Activated CD8-positive, alpha-beta T cell treated with anti-CD3 and anti-CD28 coated beads for 36 hours (primary cell): Measurements from ENCODE around the gene LGALS1. TPM values are rescaled to one million over a fixed set of nuclear protein-coding genes. Genes with fewer than 3 reads are reported as not detected.
A peak's percentile ranks its signal among the peaks of the same experiment; 100 is the strongest.
"Not testable (repeated sequence)": the region's sequence is repeated elsewhere in the genome, so short reads cannot be mapped to it uniquely, and the experiment has no call there.

Experiments
- ATAC-seq: fragments of 200-7000 bp; cut with Tn5 transposase; one replicate; pipeline ENCODE4 v1.10.0; 2021; ENCODE audit warnings: mild to moderate bottlenecking, moderate library complexity
- CTCF ChIA-PET: fragments of 350-600 bp; sonication (Branson Sonifier 250); formaldehyde crosslinking; loops from one replicate; lab custom pipeline; 2021; ENCODE audit warnings: antibody characterized with exemption; lab: Charles Lee
- POLR2A ChIA-PET: fragments of 350-600 bp; sonication (Branson Sonifier 250); formaldehyde crosslinking; loops from one replicate; lab custom pipeline; 2021; ENCODE audit warnings: antibody characterized with exemption; lab: Charles Lee
- DNase-seq: peaks from one replicate; pipeline ENCODE4 v3.0.0-alpha.2; 2020
- H3K27ac Mint-ChIP-seq: one replicate; pipeline ENCODE4 v1.8.0; 2021; ENCODE audit warnings: mild to moderate bottlenecking, mixed read lengths
- H3K27me3 Mint-ChIP-seq: one replicate; pipeline ENCODE4 v1.8.0; 2021; ENCODE audit warnings: mixed read lengths
- H3K36me3 Mint-ChIP-seq: one replicate; pipeline ENCODE4 v1.8.0; 2021; ENCODE audit warnings: low read depth, mixed read lengths
- H3K4me1 Mint-ChIP-seq: one replicate; pipeline ENCODE4 v1.8.0; 2021; ENCODE audit warnings: low read depth, mixed read lengths
- H3K4me3 Mint-ChIP-seq: one replicate; pipeline ENCODE4 v1.8.0; 2021; ENCODE audit warnings: mild to moderate bottlenecking, moderate library complexity, mixed read lengths
- H3K9me3 Mint-ChIP-seq: one replicate; pipeline ENCODE4 v1.8.0; 2021; ENCODE audit warnings: mixed read lengths
- CTCF ChIP-seq: fragments of 200-600 bp; IDR thresholded peaks from one replicate; pipeline ENCODE4 v1.8.0; 2022; ENCODE audit warnings: antibody characterized with exemption, mild to moderate bottlenecking
- intact Hi-C: fragments of 100-400 bp; cut with micrococcal nuclease; formaldehyde crosslinking; loops from one replicate; pipeline ENCODE4 v1.10.0; 2022
- total RNA-seq, 2 experiments: library from RNA; stranded (reverse); gene quantifications; one replicate each; pipeline ENCODE4 v1.2.3, GENCODE V29; 2021

The LGALS1 gene
- total RNA-seq, 2 experiments from 2014 or later: 247 to 261 TPM

- ATAC-seq (no peak), DNase-seq (no peak)
- Mint-ChIP-seq H3K27me3 (no peaks in the 10 kb centered on the region), H3K4me1 (peaks cover 21% of the 10 kb centered on the region), H3K4me3 (no peak overlapping the region), H3K27ac (no peak overlapping the region), H3K36me3 (peaks cover 50% of the 10 kb centered on the region), H3K9me3 (no peaks in the 10 kb centered on the region)
- CTCF ChIA-PET: interaction anchor here (68.1 kb wide), 1 partner anchor 65 kb away, joined by 1770 read pairs; the partner anchor contains the start of genes GGA1 and SH3BP1
- no peak for TF ChIP-seq CTCF
- intact Hi-C loops: no loop called here
- POLR2A ChIA-PET: no interaction called here
These were observed 15.0 kb downstream of the LGALS1 start for GRCh38 chr22:37690407-37690806.

GRCh38 chr22:37690901-37691504, 15.6 kb downstream of the LGALS1 start:
- intact Hi-C loops: no loop called here

GRCh38 chr22:37692627-37693285, 17.3 kb downstream of the LGALS1 start:
- ChIA-PET CTCF (interaction anchor here (1.9 kb wide), 1 partner anchor 50 kb away, joined by 7 read pairs; no protein-coding TSS in a partner anchor), POLR2A (interaction anchor here (1.4 kb wide), 1 partner anchor 14 kb away, joined by 4 read pairs; no protein-coding TSS in a partner anchor)
- Mint-ChIP-seq H3K27me3 (no peaks in the 10 kb centered on the region), H3K4me1 (peaks cover 23% of the 10 kb centered on the region), H3K36me3 (peaks cover 47% of the 10 kb centered on the region), H3K27ac (no peak overlapping the region), H3K9me3 (no peaks in the 10 kb centered on the region), H3K4me3 (no peak overlapping the region)
- no peak for TF ChIP-seq CTCF
- DNase-seq (no peak), ATAC-seq (no peak)
- intact Hi-C loops: no loop called here

More at GRCh38 chr22:37690901-37691504, 15.6 kb downstream of the LGALS1 start:
- H3K27ac Mint-ChIP-seq: no peak overlapping the region
- H3K4me1 Mint-ChIP-seq: peaks cover 24% of the 10 kb centered on the region
- H3K36me3 Mint-ChIP-seq: peaks cover 54% of the 10 kb centered on the region
- DNase-seq: no peak
- no peaks in the 10 kb centered on the region for H3K9me3 Mint-ChIP-seq
- no peak for ATAC-seq
- POLR2A ChIA-PET: interaction anchor here (0.6 kb wide), 1 partner anchor 1633 kb away, joined by 3 read pairs; no protein-coding TSS in a partner anchor
- H3K27me3 Mint-ChIP-seq: no peaks in the 10 kb centered on the region
- no peak for TF ChIP-seq CTCF
- no peak overlapping the region for H3K4me3 Mint-ChIP-seq
- CTCF ChIA-PET: interaction anchor here (1.4 kb wide), 1 partner anchor 48 kb away, joined by 4 read pairs; no protein-coding TSS in a partner anchor

DNA sequence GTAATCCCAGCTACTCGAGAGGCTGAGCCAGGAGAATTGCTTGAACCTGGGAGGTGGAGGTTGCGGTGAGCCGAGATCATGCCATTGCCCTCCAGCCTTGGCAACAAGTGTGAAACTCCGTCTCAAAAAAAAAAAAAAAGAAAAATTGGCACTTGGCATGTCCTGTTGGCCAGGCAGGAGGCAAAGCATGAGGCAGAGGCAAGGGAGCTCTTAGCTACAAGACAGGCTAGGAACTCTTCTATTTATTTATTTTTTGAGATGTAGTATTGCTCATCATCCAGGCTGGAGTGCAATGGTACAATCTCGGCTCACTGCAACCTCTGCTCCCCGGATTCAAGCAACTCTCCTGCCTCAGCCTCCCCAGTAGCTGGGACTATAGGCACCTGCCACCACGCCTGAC, 18.7 kb downstream of the LGALS1 start:
- ATAC-seq, H3K27ac Mint-ChIP-seq, H3K27me3 Mint-ChIP-seq, intact Hi-C loops, H3K4me3 Mint-ChIP-seq, H3K9me3 Mint-ChIP-seq, DNase-seq: not testable (repeated sequence)
- ChIA-PET CTCF (interaction anchor here (0.8 to 1.9 kb wide), 3 partner anchors 13 to 60 kb away, joined by 3 to 7 read pairs (median 4); no protein-coding TSS in a partner anchor), POLR2A (interaction anchor here (0.5 kb wide), 1 partner anchor 1921 kb away, joined by 3 read pairs; no protein-coding TSS in a partner anchor)
- Mint-ChIP-seq H3K36me3 (peaks cover 37% of the 10 kb centered on the region), H3K4me1 (peaks cover 14% of the 10 kb centered on the region)

DNA sequence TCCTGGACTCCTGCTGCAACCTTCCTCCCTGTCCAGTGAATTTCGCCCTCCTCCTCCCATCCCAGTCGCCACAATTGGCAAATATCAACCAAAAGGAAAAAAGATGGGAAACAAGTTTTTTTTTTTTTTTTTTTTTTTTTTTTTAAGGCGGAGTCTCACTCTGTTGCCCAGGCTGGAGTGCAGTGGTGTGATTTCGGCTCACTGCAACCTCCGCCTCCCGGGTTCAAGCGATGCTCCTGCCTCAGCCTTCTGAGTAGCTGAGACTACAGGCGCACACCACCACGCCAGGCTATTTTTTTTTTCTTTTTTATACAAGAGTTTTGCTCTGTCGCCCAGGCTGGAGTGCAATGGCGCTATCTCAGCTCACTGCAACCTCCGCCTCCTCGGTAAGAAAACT, 20.8 kb downstream of the LGALS1 start:
- ChIA-PET POLR2A (interaction anchor here (1.3 to 2.1 kb wide), 5 partner anchors 10 to 88 kb away, joined by 3 to 11 read pairs (median 5); partner anchors contain the start of genes GGA1 and NOL12), CTCF (interaction anchor here (0.9 to 2.7 kb wide), 11 partner anchors 11 to 134 kb away, joined by 3 to 20 read pairs (median 4); partner anchors contain the start of gene NOL12)
- DNase-seq, H3K9me3 Mint-ChIP-seq, ATAC-seq, intact Hi-C loops, H3K27me3 Mint-ChIP-seq: not testable (repeated sequence)
- peak overlapping the region; percentile 65 for H3K4me3 Mint-ChIP-seq
- H3K36me3 Mint-ChIP-seq: peaks cover 22% of the 10 kb centered on the region
- peaks cover 14% of the 10 kb centered on the region for H3K4me1 Mint-ChIP-seq
- H3K27ac Mint-ChIP-seq: peak overlapping the region; percentile 24
